Endothelial cell of umbilical vein (primary cell): ENCODE data around the gene KIAA0408. TPM values are rescaled to one million over a fixed set of nuclear protein-coding genes. Genes with fewer than 3 reads are reported as not detected.
A peak's percentile ranks its signal among the peaks of the same experiment; 100 is the strongest.

Source experiments
- BruUV-seq: library from RNA; stranded (reverse); fragments of 400-500 nt; replicated peaks from 2 replicates; lab custom pipeline; 2021; lab: Mats Ljungman, UMichigan
- CTCF ChIA-PET: fragments of 300-600, 350-600 bp; sonication (Branson Sonifier 250); formaldehyde crosslinking; loops from one replicate; lab custom pipeline; 2021; ENCODE audit warnings: antibody characterized with exemption, inconsistent platforms; lab: Charles Lee
- POLR2A ChIA-PET: fragments of 300-600, 350-600 bp; sonication (Branson Sonifier 250); formaldehyde crosslinking; loops from one replicate; lab custom pipeline; 2021; ENCODE audit warnings: antibody characterized with exemption, inconsistent platforms; lab: Charles Lee
- DNase-seq: peaks from one replicate; pipeline ENCODE4 v3.0.0-alpha.2; 2011; ENCODE audit warnings: low read depth, low spot score
- FAIRE-seq: peaks from 2 replicates; lab custom pipeline; 2011; peaks lifted over from hg19 to GRCh38; lab: Jason Lieb, UNC
- H2AFZ ChIP-seq: 2 replicates; pipeline ENCODE4 v1.6.0; 2012; ENCODE audit warnings: low read depth, low read length, control low read depth, inconsistent platforms
- H3K27ac ChIP-seq: 2 replicates; pipeline ENCODE4 v1.5.1; 2011; ENCODE audit warnings: low read depth, mild to moderate bottlenecking, control low read depth, low read length, moderate library complexity; ENCODE audit not compliant: insufficient read depth
- H3K27me3 ChIP-seq, 2 experiments: 2 replicates each; pipeline versions ENCODE4 v1.6.0 to v1.6.1; 2011; ENCODE audit warnings: low read length in 2 of 2, mixed read lengths in 1 of 2; ENCODE audit not compliant: control insufficient read depth in 2 of 2, insufficient read depth in 2 of 2
- H3K36me3 ChIP-seq, 2 experiments: 2 replicates in 1 of 2; 3 replicates in 1 of 2; pipeline ENCODE4 v1.5.1; 2011; ENCODE audit warnings: low read length in 2 of 2, mild to moderate bottlenecking in 1 of 2, moderate library complexity in 1 of 2; ENCODE audit not compliant: control insufficient read depth in 2 of 2, insufficient read depth in 2 of 2; ENCODE audit errors: extremely low read depth in 1 of 2
- H3K4me1 ChIP-seq: 3 replicates; pipeline ENCODE4 v1.5.1; 2011; ENCODE audit warnings: mild to moderate bottlenecking, low read length; ENCODE audit not compliant: control insufficient read depth, insufficient read depth; ENCODE audit errors: extremely low read depth
- H3K4me2 ChIP-seq: 2 replicates; pipeline ENCODE4 v1.6.1; 2011; ENCODE audit warnings: low read length, control low read depth, mixed read lengths; ENCODE audit not compliant: insufficient read depth
- H3K4me3 ChIP-seq, 3 experiments: fragments of 200-600 bp in 1 of 3; sonication (generic), shearing (Covaris generic) in 1 of 3; replicated peaks in 1 of 3; 2 replicates each; pipeline ENCODE4 v1.5.1; 2011 to 2016; ENCODE audit warnings: control low read depth in 3 of 3, low read length in 3 of 3, mild to moderate bottlenecking in 2 of 3, inconsistent platforms in 1 of 3, low read depth in 1 of 3, moderate library complexity in 1 of 3; ENCODE audit not compliant: insufficient read depth in 1 of 3
- H3K79me2 ChIP-seq: 2 replicates; pipeline ENCODE4 v1.6.0; 2012; ENCODE audit warnings: low read length, inconsistent platforms; ENCODE audit not compliant: control insufficient read depth, insufficient read depth
- H3K9ac ChIP-seq: replicated peaks from 2 replicates; pipeline ENCODE3; 2011; ENCODE audit warnings: low read length, control low read depth; ENCODE audit not compliant: insufficient read depth; ENCODE audit errors: extremely low read depth
- H3K9me1 ChIP-seq: replicated peaks from 3 replicates; pipeline ENCODE4 v1.6.0; 2011; ENCODE audit warnings: mild to moderate bottlenecking, low read length; ENCODE audit not compliant: control insufficient read depth, insufficient read depth; ENCODE audit errors: extremely low read depth
- H3K9me3 ChIP-seq: replicated peaks from 2 replicates; pipeline ENCODE4 v1.5.1; 2012; ENCODE audit warnings: low read length, inconsistent platforms; ENCODE audit not compliant: control insufficient read depth, insufficient read depth
- H4K20me1 ChIP-seq: replicated peaks from 2 replicates; pipeline ENCODE3; 2011; ENCODE audit warnings: mild to moderate bottlenecking, low read length; ENCODE audit not compliant: control insufficient read depth, insufficient read depth; ENCODE audit errors: extremely low read depth
- FOS ChIP-seq: IDR thresholded peaks from 2 replicates; pipeline ENCODE4 v1.6.1; 2011; ENCODE audit warnings: mild to moderate bottlenecking, low read length, moderate library complexity, borderline replicate concordance; ENCODE audit not compliant: insufficient read depth
- GATA2 ChIP-seq: IDR thresholded peaks from 2 replicates; pipeline ENCODE4 v1.7.0; 2011; ENCODE audit warnings: low read depth, mild to moderate bottlenecking, moderate library complexity, mixed read lengths, low read length; ENCODE audit not compliant: insufficient read length, insufficient read depth
- MYC ChIP-seq: IDR thresholded peaks from one replicate; pipeline ENCODE4 v1.6.1; 2011; ENCODE audit warnings: mild to moderate bottlenecking, low read depth, low read length
- POLR2A ChIP-seq: IDR thresholded peaks from 2 replicates; pipeline ENCODE4 v1.6.1; 2012; ENCODE audit warnings: low read depth, mild to moderate bottlenecking, control low read depth, low read length
- dilution Hi-C: fragments of 300-500 bp; cut with MboI; formaldehyde crosslinking; loops from one replicate; pipeline ENCODE4 v1.15.0; 2019; ENCODE audit warnings: low sequenced_read_pairs; ENCODE audit not compliant: extremely low pct_ligation_motif_present
- intact Hi-C: fragments of 100-400 bp; cut with micrococcal nuclease; formaldehyde crosslinking; loops from one replicate; pipeline ENCODE4 v1.10.0; 2022
- polyA plus RNA-seq, 4 experiments: library from polyadenylated mRNA; depleted of rRNA in 3 of 4; stranded (reverse) in 3 of 4; unstranded in 1 of 4; fragments of >200 nt; gene quantifications; 2 replicates each; pipeline versions ENCODE4 v1.2.1 to v1.2.3, GENCODE V29; 2011 to 2012; ENCODE audit warnings: missing spikeins in 1 of 4
- total RNA-seq: library from RNA; stranded (reverse); gene quantifications from 2 replicates; pipeline ENCODE4 v1.2.3, GENCODE V29; 2021

KIAA0408 gene
- total and polyA plus RNA-seq, 2 donors (not counting 3 experiments of a cell fraction or from before 2014, with no cell fraction given): not detected

GRCh38 chr6:127484212-127484863 is 25.1 kb upstream of the KIAA0408 start:
- ChIA-PET CTCF (interaction anchor here (1.7 to 2.1 kb wide), 4 partner anchors 9 to 55 kb away, joined by 4 to 7 read pairs (median 5); no protein-coding TSS in a partner anchor), POLR2A (no interaction called here)
- H3K9me1 ChIP-seq: no peaks in the 10 kb centered on the region
- peaks cover 8 to 17% of the 10 kb centered on the region in 2 experiments for H3K27me3 ChIP-seq
- DNase-seq: peak; percentile 12
- dilution Hi-C loops: no loop called here
- peaks cover 4% of the 10 kb centered on the region for H3K4me1 ChIP-seq
- no peaks in the 10 kb centered on the region for H3K79me2 ChIP-seq
- no peak overlapping the region for H2AFZ ChIP-seq
- no peak overlapping the region for H3K27ac ChIP-seq
- H3K4me2 ChIP-seq: no peak overlapping the region
- intact Hi-C loops: no loop called here
- TF ChIP-seq FOS (peak; percentile 28), GATA2 (no peak)
- FAIRE-seq: no peak
- no peaks in the 10 kb centered on the region for H4K20me1 ChIP-seq
- H3K9ac ChIP-seq: no peak overlapping the region
- no peaks in the 10 kb centered on the region for H3K9me3 ChIP-seq
- no TSS peak for BruUV-seq
- H3K36me3 ChIP-seq: no peaks in the 10 kb centered on the region
- no peak overlapping the region for H3K4me3 ChIP-seq

- Histone ChIP-seq H4K20me1 (no peaks in the 10 kb centered on the region), H3K4me1 (peaks cover 4% of the 10 kb centered on the region), H2AFZ (no peak overlapping the region), H3K27me3 (peaks cover 8 to 17% of the 10 kb centered on the region in 2 experiments), H3K36me3 (no peaks in the 10 kb centered on the region), H3K9ac (no peak overlapping the region), H3K79me2 (no peaks in the 10 kb centered on the region), H3K27ac (no peak overlapping the region), H3K9me3 (no peaks in the 10 kb centered on the region), H3K9me1 (no peaks in the 10 kb centered on the region), H3K4me3 (no peak overlapping the region), H3K4me2 (no peak overlapping the region)
- intact Hi-C loops: no loop called here
- no peak for TF ChIP-seq POLR2A
- no peak for TF ChIP-seq MYC
- no peak for TF ChIP-seq FOS
- TF ChIP-seq GATA2: no peak
- DNase-seq (no peak), FAIRE-seq (no peak)
- dilution Hi-C loops: no loop called here
- BruUV-seq: no TSS peak
- ChIA-PET POLR2A (no interaction called here), CTCF (interaction anchor here (0.6 to 2.5 kb wide), 5 partner anchors 13 to 55 kb away, joined by 3 to 15 read pairs (median 4); no protein-coding TSS in a partner anchor)
These were observed 24.3 kb upstream of the KIAA0408 start for GRCh38 chr6:127483399-127484055.
